Measurements from ENCODE around the gene DEPDC1. TPM values are rescaled to one million over a fixed set of nuclear protein-coding genes. Genes with fewer than 3 reads are reported as not detected.

Gene DEPDC1
- total RNA-seq, 1 donor from 2014 or later: 12.6 TPM

- peak; percentile 53 for DNase-seq
These were observed 26.4 kb downstream of the DEPDC1 start for GRCh38 chr1:68470388-68470970.

- no peak for DNase-seq
These were observed 32.0 kb downstream of the DEPDC1 start for GRCh38 chr1:68464891-68465290.

GRCh38 chr1:68460935-68461334 lies 35.9 kb downstream of the DEPDC1 start:
- DNase-seq: no peak

GRCh38 chr1:68459796-68460195 lies 37.1 kb downstream of the DEPDC1 start:
- DNase-seq: no peak

GRCh38 chr1:68459091-68459490 lies 37.8 kb downstream of the DEPDC1 start:
- DNase-seq: no peak

- no peak for DNase-seq
These were observed 40.7 kb downstream of the DEPDC1 start for GRCh38 chr1:68456202-68456601.

GRCh38 chr1:68454534-68454933 lies 42.3 kb downstream of the DEPDC1 start:
- DNase-seq: no peak

GRCh38 chr1:68453060-68453670 lies 43.7 kb downstream of the DEPDC1 start:
- no peak for DNase-seq

- no peak for DNase-seq
These were observed 47.0 kb downstream of the DEPDC1 start, which contains the start of gene RPE65 for GRCh38 chr1:68449901-68450300. Gene RPE65 (minus strand): TSS chr1:68449954. CDS start chr1:68449905, 49 bp downstream.

GRCh38 chr1:68448365-68448764 lies 48.5 kb downstream of the DEPDC1 start:
- DNase-seq: no peak

GRCh38 chr1:68445709-68446108 lies 51.2 kb downstream of the DEPDC1 start:
- no peak for DNase-seq

GRCh38 chr1:68442822-68443556 lies 53.9 kb downstream of the DEPDC1 start:
- peak; percentile 69 for DNase-seq

GRCh38 chr1:68442006-68442405 lies 54.9 kb downstream of the DEPDC1 start:
- no peak for DNase-seq

GRCh38 chr1:68438310-68438709 lies 58.6 kb downstream of the DEPDC1 start:
- no peak for DNase-seq

- DNase-seq: no peak
These were observed 63.5 kb downstream of the DEPDC1 start for GRCh38 chr1:68433395-68433794.

- no peak for DNase-seq
These were observed 65.8 kb downstream of the DEPDC1 start for GRCh38 chr1:68431076-68431475.

- DNase-seq: no peak
These were observed 67.6 kb downstream of the DEPDC1 start for GRCh38 chr1:68429233-68429808.

GRCh38 chr1:68426594-68426993 lies 70.3 kb downstream of the DEPDC1 start:
- no peak for DNase-seq

Other genes starting within 250 kb of the DEPDC1 start
- gene RPE65, start 47.1 kb downstream of the DEPDC1 start, total RNA-seq: not detected in 2 replicates

All from dermis blood vessel endothelial cell (primary cell).